AG04450 (cell line): ENCODE data around the gene LCNL1. TPM values are rescaled to one million over a fixed set of nuclear protein-coding genes. Genes with fewer than 3 reads are reported as not detected.

Source experiments
- CTCF ChIA-PET: fragments of 300-600, 350-600 bp; formaldehyde crosslinking; extraction: SDS; loops from one replicate; lab custom pipeline; 2022; ENCODE audit warnings: antibody characterized with exemption, inconsistent platforms; lab: Charles Lee
- POLR2A ChIA-PET: fragments of 350-600 bp; formaldehyde crosslinking; extraction: SDS; loops from one replicate; lab custom pipeline; 2021; ENCODE audit warnings: antibody characterized with exemption, inconsistent platforms; lab: Yijun Ruan, JAX
- DNase-seq: peaks from one replicate; pipeline ENCODE4 v3.0.0-alpha.2; 2011; ENCODE audit warnings: low read depth, low spot score
- H3K27ac ChIP-seq: one replicate; pipeline ENCODE4 v1.5.1; 2012; ENCODE audit warnings: low read depth, low read length, control low read depth
- H3K27me3 ChIP-seq: one replicate; pipeline ENCODE4 v1.6.0; 2012; ENCODE audit warnings: low read length; ENCODE audit not compliant: control insufficient read depth, insufficient read depth
- H3K4me3 ChIP-seq: 2 replicates; pipeline ENCODE4 v1.5.1; 2011; ENCODE audit warnings: mild to moderate bottlenecking, low read depth, low read length, control low read depth
- H3K9me3 ChIP-seq: 2 replicates; pipeline ENCODE4 v1.5.1; 2012; ENCODE audit warnings: low read length; ENCODE audit not compliant: control insufficient read depth, insufficient read depth
- polyA minus RNA-seq: library from RNA; depleted of rRNA, polyadenylated mRNA; stranded (reverse); fragments of >200 nt; gene quantifications from 2 replicates; pipeline ENCODE4 v1.2.3, GENCODE V29; 2011; rRNA and poly(A)+ RNA removed
- polyA plus RNA-seq: library from polyadenylated mRNA; depleted of rRNA; stranded (reverse); fragments of >200 nt; gene quantifications from 2 replicates; pipeline ENCODE4 v1.2.3, GENCODE V29; 2011; rRNA removed
- TF ChIP-seq, protein P1 (sequence below): IDR thresholded peaks from 2 replicates; pipeline ENCODE4 v1.5.1; 2011; ENCODE audit warnings: low read depth, low read length, control low read depth, inconsistent platforms

The LCNL1 gene
- polyA plus RNA-seq (1.5 TPM in 2 replicates), polyA minus RNA-seq (2.1 and 2.7 TPM in 2 replicates)

DNA sequence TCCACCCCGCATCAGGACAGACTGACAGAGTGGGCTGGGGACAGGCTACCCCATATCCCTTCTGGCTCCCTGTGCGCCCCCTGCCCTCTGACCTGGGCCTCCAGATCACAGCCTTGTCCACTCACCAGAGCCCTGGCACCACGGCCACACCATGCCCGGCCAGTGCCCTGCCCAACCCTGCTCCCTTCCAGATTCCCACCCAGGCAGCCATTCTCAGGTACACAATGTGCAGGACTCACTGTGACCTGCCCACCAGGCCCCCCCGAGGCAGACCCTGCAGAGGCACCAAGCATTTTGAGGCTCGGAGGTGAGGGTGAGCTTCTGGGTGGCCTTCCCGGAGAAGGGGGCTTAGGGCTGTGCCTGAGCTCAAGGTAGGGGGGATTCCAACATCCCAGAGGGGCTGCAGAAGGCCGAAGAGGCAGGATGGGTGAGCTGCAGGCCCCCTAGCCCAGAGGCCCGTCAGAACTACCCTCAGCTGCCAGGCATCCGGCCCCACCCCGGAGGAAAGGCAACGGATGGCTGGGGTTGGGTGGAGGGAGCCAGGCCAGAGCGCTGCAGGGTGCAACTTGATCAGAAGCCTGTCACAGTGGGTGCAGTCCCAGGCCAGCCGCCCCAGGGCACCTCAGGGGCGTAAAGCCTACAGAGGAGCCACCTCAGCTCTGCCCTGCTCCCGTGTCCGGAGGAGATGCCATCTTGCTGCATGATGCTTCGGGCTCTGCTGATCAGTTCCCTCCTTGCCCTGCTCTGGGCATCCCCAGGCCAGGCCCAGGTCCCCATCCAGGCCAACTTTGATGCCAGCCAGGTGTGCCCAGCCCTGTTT is at the start of gene LCNL1:
LCNL1 (plus strand) TSS at position 762 of the 820 bp plus-strand sequence. CDS start 594 bp downstream, outside the sequence.
- ChIA-PET POLR2A (interaction anchor here (1.1 kb wide), 1 partner anchor 136 kb away, joined by 3 read pairs; no protein-coding TSS in a partner anchor), CTCF (no interaction called here)
- TF ChIP-seq, protein P1, sequence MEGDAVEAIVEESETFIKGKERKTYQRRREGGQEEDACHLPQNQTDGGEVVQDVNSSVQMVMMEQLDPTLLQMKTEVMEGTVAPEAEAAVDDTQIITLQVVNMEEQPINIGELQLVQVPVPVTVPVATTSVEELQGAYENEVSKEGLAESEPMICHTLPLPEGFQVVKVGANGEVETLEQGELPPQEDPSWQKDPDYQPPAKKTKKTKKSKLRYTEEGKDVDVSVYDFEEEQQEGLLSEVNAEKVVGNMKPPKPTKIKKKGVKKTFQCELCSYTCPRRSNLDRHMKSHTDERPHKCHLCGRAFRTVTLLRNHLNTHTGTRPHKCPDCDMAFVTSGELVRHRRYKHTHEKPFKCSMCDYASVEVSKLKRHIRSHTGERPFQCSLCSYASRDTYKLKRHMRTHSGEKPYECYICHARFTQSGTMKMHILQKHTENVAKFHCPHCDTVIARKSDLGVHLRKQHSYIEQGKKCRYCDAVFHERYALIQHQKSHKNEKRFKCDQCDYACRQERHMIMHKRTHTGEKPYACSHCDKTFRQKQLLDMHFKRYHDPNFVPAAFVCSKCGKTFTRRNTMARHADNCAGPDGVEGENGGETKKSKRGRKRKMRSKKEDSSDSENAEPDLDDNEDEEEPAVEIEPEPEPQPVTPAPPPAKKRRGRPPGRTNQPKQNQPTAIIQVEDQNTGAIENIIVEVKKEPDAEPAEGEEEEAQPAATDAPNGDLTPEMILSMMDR, result no peak

DNA sequence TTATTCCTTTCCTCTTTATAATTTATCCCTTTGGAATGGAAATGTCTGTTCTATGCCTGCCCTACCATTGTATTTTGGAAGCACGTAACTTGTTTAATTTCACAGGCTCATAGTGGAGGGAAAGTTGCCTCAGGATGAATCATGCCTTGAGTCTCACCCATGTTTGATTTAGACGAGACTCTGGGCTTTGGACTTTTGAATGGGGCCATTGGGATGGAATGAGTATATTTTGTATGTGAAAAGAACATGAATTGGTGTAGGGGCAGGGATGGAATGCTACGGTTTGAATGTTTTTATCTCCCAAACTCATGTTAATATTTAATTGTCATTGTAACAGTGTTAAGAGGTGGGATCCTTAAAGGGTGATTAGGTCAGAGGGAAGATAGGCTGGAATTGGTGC is 48.5 kb upstream of the LCNL1 start:
- Histone ChIP-seq H3K4me3 (no peak overlapping the region), H3K27me3 (no peaks in the 10 kb centered on the region), H3K9me3 (no peaks in the 10 kb centered on the region; the same call in none of the 2 replicates), H3K27ac (no peak overlapping the region)
- no peak for DNase-seq
- POLR2A ChIA-PET, result no interaction called here
- CTCF ChIA-PET, result no interaction called here
- TF ChIP-seq, protein P1, result no peak

More for the DNA sequence above, at the start of gene LCNL1:
- Histone ChIP-seq H3K9me3 (no peaks in the 10 kb centered on the region; the same call in 1 of the 2 replicates), H3K27ac (no peak within 1 kb of the TSS), H3K4me3 (no peak within 1 kb of the TSS), H3K27me3 (peaks cover 40% of the 10 kb centered on the region)
- DNase-seq, result no peak

DNA sequence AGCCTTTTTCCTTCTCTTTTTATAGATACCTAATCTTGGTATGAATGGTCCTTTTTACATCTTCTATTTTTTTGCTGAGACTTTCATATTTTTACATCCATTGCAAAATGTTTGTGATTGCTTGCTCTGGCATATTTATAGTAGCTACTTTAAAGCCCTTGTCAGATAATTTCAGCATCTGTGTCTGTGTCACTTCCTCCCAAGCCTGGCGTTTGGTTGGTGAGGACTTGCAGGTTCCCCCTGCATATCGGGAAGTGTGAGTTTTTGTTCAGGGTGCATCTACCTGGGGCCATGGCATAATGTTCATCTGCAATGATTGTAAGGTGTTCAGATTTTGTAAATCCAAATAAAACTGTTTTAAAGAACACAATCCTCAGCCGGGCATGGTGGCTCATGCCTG is 47.1 kb upstream of the LCNL1 start:
- DNase-seq, result no peak
- Histone ChIP-seq H3K9me3 (peaks cover 4% of the 10 kb centered on the region), H3K27ac (no peak overlapping the region), H3K27me3 (no peaks in the 10 kb centered on the region), H3K4me3 (no peak overlapping the region)
- TF ChIP-seq, protein P1, result no peak
- POLR2A ChIA-PET, result no interaction called here
- CTCF ChIA-PET, result no interaction called here

DNA sequence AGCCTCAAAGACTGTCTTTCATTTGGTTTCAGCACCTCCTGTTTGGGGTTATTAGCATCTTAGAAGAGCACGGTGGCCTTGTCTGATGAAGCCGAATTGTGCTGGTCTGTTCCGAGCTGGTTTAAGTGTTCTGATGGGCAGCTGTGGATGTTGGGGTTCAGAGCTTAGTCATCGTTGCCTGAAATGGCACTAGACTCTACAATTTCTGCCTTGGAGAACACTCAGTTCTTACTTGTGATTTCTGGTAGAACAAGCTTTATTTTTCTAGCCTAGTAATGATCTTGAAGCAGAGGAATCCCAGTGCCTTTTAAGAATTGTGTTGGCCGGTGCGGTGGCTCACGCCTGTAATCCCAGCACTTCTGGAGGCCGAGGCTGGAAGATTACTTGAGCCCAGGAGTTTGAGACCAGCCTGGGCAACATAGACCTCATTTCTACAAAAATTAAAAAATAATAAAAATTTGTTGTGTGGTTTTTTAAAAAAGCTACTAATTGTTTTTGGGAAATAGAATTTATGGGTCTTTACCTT is 46.1 kb upstream of the LCNL1 start:
- H3K4me3 ChIP-seq, result no peak overlapping the region
- CTCF ChIA-PET, result no interaction called here
- no peak overlapping the region for H3K27ac ChIP-seq
- no peaks in the 10 kb centered on the region for H3K27me3 ChIP-seq
- TF ChIP-seq, protein P1, result no peak
- no peak for DNase-seq
- H3K9me3 ChIP-seq, result peaks cover 10% of the 10 kb centered on the region
- POLR2A ChIA-PET, result no interaction called here
